T-helper 17 cell (primary cell): ENCODE measurements around the gene LIMCH1. TPM values are rescaled to one million over a fixed set of nuclear protein-coding genes. Genes with fewer than 3 reads are reported as not detected.

Experiments used
- ATAC-seq: fragments of 150-1000 bp; cut with Tn5 transposase; 2 replicates; pipeline ENCODE4 v1.10.0; 2021; ENCODE audit warnings: mild to moderate bottlenecking, moderate library complexity
- DNase-seq, 3 donors: peaks; one replicate each; pipeline versions ENCODE4 v3.0.0 to v3.0.0-alpha.2; 2020 to 2021
- H3K9me3 ChIP-seq: one replicate; pipeline ENCODE4 v1.7.0; 2013; ENCODE audit warnings: low read length, mild to moderate bottlenecking; ENCODE audit not compliant: control insufficient read depth, poor library complexity, severe bottlenecking
- H3K27ac Mint-ChIP-seq: one replicate; pipeline ENCODE4 v1.8.0; 2022; ENCODE audit warnings: mild to moderate bottlenecking, moderate library complexity, mixed read lengths
- H3K27me3 Mint-ChIP-seq: one replicate; pipeline ENCODE4 v1.8.0; 2022; ENCODE audit warnings: mixed read lengths
- H3K36me3 Mint-ChIP-seq: one replicate; pipeline ENCODE4 v1.8.0; 2022; ENCODE audit warnings: low read depth, mixed read lengths
- H3K4me1 Mint-ChIP-seq: one replicate; pipeline ENCODE4 v1.8.0; 2022; ENCODE audit warnings: mild to moderate bottlenecking, mixed read lengths
- H3K4me3 Mint-ChIP-seq: one replicate; pipeline ENCODE4 v1.8.0; 2022; ENCODE audit warnings: mild to moderate bottlenecking, moderate library complexity, mixed read lengths
- total RNA-seq, 4 donors: library from RNA in 2 of 4; stranded (reverse) in 2 of 4; gene quantifications; one replicate each; pipeline ENCODE4 v1.2.3 and lab custom pipeline; 2022 to 2026

Gene LIMCH1
- total RNA-seq, 2 donors from 2014 or later, result not detected

- no peaks in the 10 kb centered on the region for H3K36me3 Mint-ChIP-seq
- ATAC-seq (no peak), DNase-seq (no peak)
- H3K4me3 Mint-ChIP-seq, result no peak overlapping the region
- H3K4me1 Mint-ChIP-seq, result no peaks in the 10 kb centered on the region
- no peaks in the 10 kb centered on the region for H3K9me3 ChIP-seq
- H3K27me3 Mint-ChIP-seq, result peaks cover 7% of the 10 kb centered on the region
- H3K27ac Mint-ChIP-seq, result no peak overlapping the region
These were observed 72.5 kb downstream of the LIMCH1 start for GRCh38 chr4:41610474-41610873.

GRCh38 chr4:41611124-41611838, 73.3 kb downstream of the LIMCH1 start:
- peaks cover 14% of the 10 kb centered on the region for H3K27me3 Mint-ChIP-seq

GRCh38 chr4:41611881-41612871, 74.2 kb downstream of the LIMCH1 start:
- Mint-ChIP-seq H3K4me3 (no peak overlapping the region), H3K36me3 (no peaks in the 10 kb centered on the region), H3K27ac (no peak overlapping the region), H3K4me1 (no peaks in the 10 kb centered on the region), H3K27me3 (peaks cover 14% of the 10 kb centered on the region)
- no peaks in the 10 kb centered on the region for H3K9me3 ChIP-seq
- no peak for ATAC-seq
- no peak for DNase-seq

More at GRCh38 chr4:41611124-41611838, 73.3 kb downstream of the LIMCH1 start:
- no peak for DNase-seq
- Mint-ChIP-seq H3K4me3 (no peak overlapping the region), H3K36me3 (no peaks in the 10 kb centered on the region), H3K27ac (no peak overlapping the region), H3K4me1 (no peaks in the 10 kb centered on the region)
- ATAC-seq, result no peak
- no peaks in the 10 kb centered on the region for H3K9me3 ChIP-seq

- Mint-ChIP-seq H3K27me3 (peaks cover 14% of the 10 kb centered on the region), H3K27ac (no peak overlapping the region), H3K4me3 (no peak overlapping the region), H3K36me3 (no peaks in the 10 kb centered on the region), H3K4me1 (no peaks in the 10 kb centered on the region)
- H3K9me3 ChIP-seq, result no peaks in the 10 kb centered on the region
- ATAC-seq (no peak), DNase-seq (no peak)
These were observed 75.4 kb downstream of the LIMCH1 start for GRCh38 chr4:41613386-41613785.

- Mint-ChIP-seq H3K4me1 (no peaks in the 10 kb centered on the region), H3K4me3 (no peak overlapping the region), H3K36me3 (no peaks in the 10 kb centered on the region), H3K27ac (no peak overlapping the region), H3K27me3 (peaks cover 14% of the 10 kb centered on the region)
- no peaks in the 10 kb centered on the region for H3K9me3 ChIP-seq
- no peak for DNase-seq
- ATAC-seq, result no peak
These were observed 75.9 kb downstream of the LIMCH1 start for GRCh38 chr4:41613821-41614220.

- no peaks in the 10 kb centered on the region for H3K36me3 Mint-ChIP-seq
- no peaks in the 10 kb centered on the region for H3K4me1 Mint-ChIP-seq
- ATAC-seq (no peak), DNase-seq (no peak)
- H3K9me3 ChIP-seq, result no peaks in the 10 kb centered on the region
- no peak overlapping the region for H3K4me3 Mint-ChIP-seq
- no peak overlapping the region for H3K27ac Mint-ChIP-seq
- peaks cover 14% of the 10 kb centered on the region for H3K27me3 Mint-ChIP-seq
These were observed 76.6 kb downstream of the LIMCH1 start for GRCh38 chr4:41614519-41614918.

GRCh38 chr4:41619161-41619560, 81.2 kb downstream of the LIMCH1 start:
- no peaks in the 10 kb centered on the region for H3K9me3 ChIP-seq
- peaks cover 12% of the 10 kb centered on the region for H3K27me3 Mint-ChIP-seq
- DNase-seq (no peak), ATAC-seq (no peak)
- H3K4me3 Mint-ChIP-seq, result no peak overlapping the region
- no peak overlapping the region for H3K27ac Mint-ChIP-seq
- H3K36me3 Mint-ChIP-seq, result no peaks in the 10 kb centered on the region
- no peaks in the 10 kb centered on the region for H3K4me1 Mint-ChIP-seq

GRCh38 chr4:41620594-41621256, 82.8 kb downstream of the LIMCH1 start:
- Mint-ChIP-seq H3K27ac (no peak overlapping the region), H3K4me1 (no peaks in the 10 kb centered on the region), H3K27me3 (peaks cover 11% of the 10 kb centered on the region), H3K4me3 (no peak overlapping the region), H3K36me3 (no peaks in the 10 kb centered on the region)
- DNase-seq (no peak), ATAC-seq (no peak)
- H3K9me3 ChIP-seq, result no peaks in the 10 kb centered on the region

- H3K9me3 ChIP-seq, result no peaks in the 10 kb centered on the region
- no peak overlapping the region for H3K4me3 Mint-ChIP-seq
- DNase-seq, result no peak
- H3K4me1 Mint-ChIP-seq, result no peaks in the 10 kb centered on the region
- H3K27me3 Mint-ChIP-seq, result peaks cover 6% of the 10 kb centered on the region
- H3K36me3 Mint-ChIP-seq, result no peaks in the 10 kb centered on the region
- no peak overlapping the region for H3K27ac Mint-ChIP-seq
- no peak for ATAC-seq
These were observed 84.8 kb downstream of the LIMCH1 start for GRCh38 chr4:41622787-41623186.

GRCh38 chr4:41624765-41625164, 86.8 kb downstream of the LIMCH1 start:
- Mint-ChIP-seq H3K4me1 (no peaks in the 10 kb centered on the region), H3K4me3 (no peak overlapping the region), H3K27ac (no peak overlapping the region), H3K36me3 (no peaks in the 10 kb centered on the region), H3K27me3 (peaks cover 6% of the 10 kb centered on the region)
- no peaks in the 10 kb centered on the region for H3K9me3 ChIP-seq
- ATAC-seq, result no peak
- DNase-seq, result no peak

GRCh38 chr4:41625531-41625930, 87.6 kb downstream of the LIMCH1 start:
- DNase-seq, result no peak
- Mint-ChIP-seq H3K36me3 (no peaks in the 10 kb centered on the region), H3K27ac (no peak overlapping the region), H3K27me3 (peaks cover 2% of the 10 kb centered on the region), H3K4me1 (no peaks in the 10 kb centered on the region), H3K4me3 (no peak overlapping the region)
- ATAC-seq, result no peak
- no peaks in the 10 kb centered on the region for H3K9me3 ChIP-seq

GRCh38 chr4:41628936-41629335, 91.0 kb downstream of the LIMCH1 start:
- Mint-ChIP-seq H3K4me3 (no peak overlapping the region), H3K27ac (no peak overlapping the region), H3K4me1 (no peaks in the 10 kb centered on the region), H3K27me3 (no peaks in the 10 kb centered on the region), H3K36me3 (no peaks in the 10 kb centered on the region)
- no peak for DNase-seq
- no peak for ATAC-seq
- H3K9me3 ChIP-seq, result no peaks in the 10 kb centered on the region

GRCh38 chr4:41631523-41631922, 93.6 kb downstream of the LIMCH1 start:
- H3K27ac Mint-ChIP-seq, result no peak overlapping the region

More at GRCh38 chr4:41631523-41631922, 93.6 kb downstream of the LIMCH1 start:
- ATAC-seq (no peak), DNase-seq (no peak)
- H3K27me3 Mint-ChIP-seq, result no peaks in the 10 kb centered on the region
- no peaks in the 10 kb centered on the region for H3K36me3 Mint-ChIP-seq
- H3K4me1 Mint-ChIP-seq, result no peaks in the 10 kb centered on the region
- H3K4me3 Mint-ChIP-seq, result no peak overlapping the region
- H3K9me3 ChIP-seq, result no peaks in the 10 kb centered on the region
